H9 (cell line): Measurements from ENCODE around the gene PTAR1. TPM values are rescaled to one million over a fixed set of nuclear protein-coding genes. Genes with fewer than 3 reads are reported as not detected.

Experiments
- DNase-seq: peaks from one replicate; pipeline ENCODE4 v3.0.0-alpha.2; 2017
- H2AFZ ChIP-seq: one replicate; pipeline ENCODE4 v1.6.1; 2013; ENCODE audit warnings: mild to moderate bottlenecking, low read length, control low read depth, moderate library complexity
- H2AK5ac ChIP-seq: 2 replicates; pipeline ENCODE4 v1.6.1; 2013; ENCODE audit warnings: low read length, control low read depth, mixed read lengths; ENCODE audit not compliant: insufficient read length
- H2BK120ac ChIP-seq: one replicate; pipeline ENCODE4 v1.6.1; 2013; ENCODE audit warnings: low read depth, mild to moderate bottlenecking, low read length, control low read depth, inconsistent platforms; ENCODE audit not compliant: poor library complexity, severe bottlenecking
- H2BK12ac ChIP-seq: 2 replicates; pipeline ENCODE4 v1.6.1; 2013; ENCODE audit warnings: low read length, control low read depth, mixed read lengths, low read depth; ENCODE audit not compliant: insufficient read length
- H2BK15ac ChIP-seq: 2 replicates; pipeline ENCODE4 v1.6.1; 2013; ENCODE audit warnings: low read depth, low read length, control low read depth
- H2BK20ac ChIP-seq: one replicate; pipeline ENCODE4 v1.6.1; 2013; ENCODE audit warnings: low read depth, mild to moderate bottlenecking, low read length, control low read depth, inconsistent platforms; ENCODE audit not compliant: poor library complexity, severe bottlenecking
- H2BK5ac ChIP-seq: 2 replicates; pipeline ENCODE4 v1.6.1; 2013; ENCODE audit warnings: low read length, control low read depth, mixed read lengths; ENCODE audit not compliant: insufficient read length
- H3K14ac ChIP-seq: 2 replicates; pipeline ENCODE4 v1.6.1; 2013; ENCODE audit warnings: low read length, control low read depth; ENCODE audit not compliant: insufficient read depth
- H3K18ac ChIP-seq: 2 replicates; pipeline ENCODE4 v1.6.1; 2013; ENCODE audit warnings: low read depth, mild to moderate bottlenecking, mixed read lengths, low read length, control low read depth; ENCODE audit not compliant: insufficient read length
- H3K23ac ChIP-seq: 2 replicates; pipeline ENCODE4 v1.6.1; 2013; ENCODE audit warnings: low read length, control low read depth, mixed read lengths, low read depth; ENCODE audit not compliant: insufficient read length
- H3K23me2 ChIP-seq: 2 replicates; pipeline ENCODE4 v1.6.1; 2013; ENCODE audit warnings: low read depth, mild to moderate bottlenecking, mixed read lengths, low read length, control low read depth; ENCODE audit not compliant: insufficient read length, poor library complexity, severe bottlenecking
- H3K27ac ChIP-seq: 2 replicates; pipeline ENCODE4 v1.5.1; 2013; ENCODE audit warnings: low read length, control low read depth, mixed read lengths, low read depth; ENCODE audit not compliant: insufficient read length
- H3K27me3 ChIP-seq: 2 replicates; pipeline ENCODE4 v1.6.1; 2013; ENCODE audit warnings: low read length, control low read depth, inconsistent platforms; ENCODE audit not compliant: insufficient read depth
- H3K4ac ChIP-seq: 2 replicates; pipeline ENCODE4 v1.6.1; 2013; ENCODE audit warnings: low read depth, mild to moderate bottlenecking, control low read depth, inconsistent platforms, low read length, moderate library complexity
- H3K4me1 ChIP-seq: 2 replicates; pipeline ENCODE4 v1.6.1; 2013; ENCODE audit warnings: low read length, control low read depth, inconsistent platforms; ENCODE audit not compliant: insufficient read depth
- H3K4me2 ChIP-seq: 2 replicates; pipeline ENCODE4 v1.6.1; 2013; ENCODE audit warnings: low read length, control low read depth, mixed read lengths; ENCODE audit not compliant: insufficient read length, insufficient read depth
- H3K56ac ChIP-seq: 2 replicates; pipeline ENCODE4 v1.6.1; 2013; ENCODE audit warnings: low read depth, mild to moderate bottlenecking, mixed read lengths, low read length, control low read depth; ENCODE audit not compliant: insufficient read length
- H3K79me1 ChIP-seq: 2 replicates; pipeline ENCODE4 v1.6.1; 2013; ENCODE audit warnings: low read depth, mild to moderate bottlenecking, moderate library complexity, low read length, control low read depth, inconsistent platforms; ENCODE audit not compliant: insufficient read depth, poor library complexity, severe bottlenecking
- H3K79me2 ChIP-seq: 2 replicates; pipeline ENCODE4 v1.6.1; 2013; ENCODE audit warnings: low read length, control low read depth, inconsistent platforms; ENCODE audit not compliant: insufficient read depth
- H3K9ac ChIP-seq: 2 replicates; pipeline ENCODE4 v1.6.1; 2013; ENCODE audit warnings: low read length, control low read depth, mixed read lengths; ENCODE audit not compliant: insufficient read length; ENCODE audit errors: extremely low read depth
- H3K9me3 ChIP-seq: one replicate; pipeline ENCODE4 v1.6.1; 2013; ENCODE audit warnings: low read depth, low read length, inconsistent platforms; ENCODE audit not compliant: control insufficient read depth
- H3T11ph ChIP-seq: one replicate; pipeline ENCODE4 v1.6.1; 2013; ENCODE audit warnings: mild to moderate bottlenecking, low read length, control low read depth, inconsistent platforms
- H4K20me1 ChIP-seq: one replicate; pipeline ENCODE4 v1.6.1; 2013; ENCODE audit not compliant: control insufficient read depth, insufficient read length, insufficient read depth
- H4K5ac ChIP-seq: 2 replicates; pipeline ENCODE4 v1.6.1; 2013; ENCODE audit warnings: low read depth, mild to moderate bottlenecking, mixed read lengths, low read length, control low read depth; ENCODE audit not compliant: insufficient read length
- H4K8ac ChIP-seq: replicated peaks from 2 replicates; pipeline ENCODE4 v1.6.1; 2013; ENCODE audit warnings: low read length, control low read depth, mixed read lengths, low read depth; ENCODE audit not compliant: insufficient read length
- H4K91ac ChIP-seq: 2 replicates; pipeline ENCODE4 v1.6.1; 2013; ENCODE audit warnings: low read depth, mild to moderate bottlenecking, moderate library complexity, mixed read lengths, low read length, control low read depth; ENCODE audit not compliant: insufficient read length
- H3K27ac Mint-ChIP-seq, 3 experiments: 2 replicates in 2 of 3; 3 replicates in 1 of 3; pipeline ENCODE4 v1.8.0; 2020 to 2021; ENCODE audit warnings: mixed read lengths in 3 of 3, mild to moderate bottlenecking in 1 of 3, moderate library complexity in 1 of 3
- H3K27me3 Mint-ChIP-seq: 2 replicates; pipeline ENCODE4 v1.8.0; 2021; ENCODE audit warnings: low read depth, mild to moderate bottlenecking, moderate library complexity, mixed read lengths
- H3K36me3 Mint-ChIP-seq, 3 experiments: 2 replicates in 2 of 3; 3 replicates in 1 of 3; pipeline ENCODE4 v1.8.0; 2020 to 2021; ENCODE audit warnings: low read depth in 3 of 3, mixed read lengths in 3 of 3; ENCODE audit not compliant: insufficient read depth in 1 of 3
- H3K4me1 Mint-ChIP-seq, 2 experiments: 2 replicates each; pipeline ENCODE4 v1.8.0; 2020; ENCODE audit warnings: mixed read lengths in 2 of 2
- H3K4me3 Mint-ChIP-seq, 2 experiments: 2 replicates in 1 of 2; 3 replicates in 1 of 2; pipeline ENCODE4 v1.8.0; 2020 to 2021; ENCODE audit warnings: mild to moderate bottlenecking in 2 of 2, mixed read lengths in 2 of 2, moderate library complexity in 1 of 2
- H3K9me3 Mint-ChIP-seq, 2 experiments: 2 replicates in 1 of 2; 3 replicates in 1 of 2; pipeline ENCODE4 v1.8.0; 2020; ENCODE audit warnings: mild to moderate bottlenecking in 2 of 2, mixed read lengths in 2 of 2, moderate library complexity in 1 of 2
- WGBS: extraction: QIAGEN DNeasy Blood & Tissue Kit; methylation state at CpG from one replicate; pipeline ENCODE4 v1.1.7; 2013; ENCODE audit warnings: missing lambda C conversion rate, low lambda C conversion rate, mixed read lengths; ENCODE audit not compliant: insufficient read length; ENCODE audit errors: extremely low coverage; 5-methylcytosine and 5-hydroxymethylcytosine counted together
- total RNA-seq: library from RNA; stranded (reverse); gene quantifications from 2 replicates; pipeline ENCODE4 v1.2.1, GENCODE V29; 2021
- TF ChIP-seq, protein P1 (sequence below): fragments of 200-600 bp; sonication (generic); conservative IDR thresholded peaks from 3 replicates; pipeline ENCODE4 v1.8.0; 2021; ENCODE audit warnings: antibody characterized with exemption, mild to moderate bottlenecking

Gene PTAR1
- total RNA-seq, 1 experiment from 2014 or later, result 117 TPM

DNA sequence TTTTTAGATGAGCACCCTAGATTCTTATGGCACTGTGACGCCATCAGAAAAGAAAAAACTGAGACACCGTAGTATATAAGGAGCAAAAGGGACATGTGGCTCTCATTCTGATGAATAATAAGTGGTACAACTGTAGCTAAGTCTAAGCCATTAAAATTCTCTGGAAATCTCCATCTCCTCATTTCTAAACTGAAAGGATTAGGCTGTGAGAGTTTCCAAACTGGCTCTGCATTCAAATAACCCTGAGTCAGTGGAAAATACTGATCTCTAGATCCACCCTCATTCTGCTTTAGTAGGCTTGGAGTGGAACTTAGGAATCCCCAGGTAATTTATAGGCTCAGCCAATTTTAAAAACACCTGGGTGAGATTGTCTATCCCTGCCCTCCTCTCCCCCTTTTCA, 28.5 kb downstream of the PTAR1 start:
- Histone ChIP-seq H3K23ac (no peak overlapping the region), H3K56ac (no peak overlapping the region), H3K4me2 (no peak overlapping the region), H4K20me1 (no peaks in the 10 kb centered on the region), H2BK12ac (no peak overlapping the region), H3T11ph (no peak overlapping the region), H2BK5ac (no peak overlapping the region), H3K4ac (no peak overlapping the region), H3K9ac (no peak overlapping the region), H2AK5ac (no peak overlapping the region), H2AFZ (no peak overlapping the region), H3K9me3 (no peaks in the 10 kb centered on the region), H3K79me1 (no peaks in the 10 kb centered on the region), H2BK15ac (no peak overlapping the region), H3K27ac (no peak overlapping the region), H3K4me1 (no peaks in the 10 kb centered on the region), H2BK120ac (no peak overlapping the region), H4K91ac (no peak overlapping the region), H2BK20ac (no peak overlapping the region), H4K8ac (no peak overlapping the region), H3K14ac (no peak overlapping the region), H3K79me2 (no peaks in the 10 kb centered on the region), H4K5ac (no peak overlapping the region), H3K23me2 (no peaks in the 10 kb centered on the region), H3K27me3 (no peaks in the 10 kb centered on the region), H3K18ac (no peak overlapping the region)
- H3K27ac Mint-ChIP-seq, result no peak overlapping the region
- no peak for DNase-seq
- no peak overlapping the region for H3K4me3 Mint-ChIP-seq
- H3K9me3 Mint-ChIP-seq, result no peaks in the 10 kb centered on the region
- no peaks in the 10 kb centered on the region for H3K27me3 Mint-ChIP-seq
- TF ChIP-seq, protein P1, sequence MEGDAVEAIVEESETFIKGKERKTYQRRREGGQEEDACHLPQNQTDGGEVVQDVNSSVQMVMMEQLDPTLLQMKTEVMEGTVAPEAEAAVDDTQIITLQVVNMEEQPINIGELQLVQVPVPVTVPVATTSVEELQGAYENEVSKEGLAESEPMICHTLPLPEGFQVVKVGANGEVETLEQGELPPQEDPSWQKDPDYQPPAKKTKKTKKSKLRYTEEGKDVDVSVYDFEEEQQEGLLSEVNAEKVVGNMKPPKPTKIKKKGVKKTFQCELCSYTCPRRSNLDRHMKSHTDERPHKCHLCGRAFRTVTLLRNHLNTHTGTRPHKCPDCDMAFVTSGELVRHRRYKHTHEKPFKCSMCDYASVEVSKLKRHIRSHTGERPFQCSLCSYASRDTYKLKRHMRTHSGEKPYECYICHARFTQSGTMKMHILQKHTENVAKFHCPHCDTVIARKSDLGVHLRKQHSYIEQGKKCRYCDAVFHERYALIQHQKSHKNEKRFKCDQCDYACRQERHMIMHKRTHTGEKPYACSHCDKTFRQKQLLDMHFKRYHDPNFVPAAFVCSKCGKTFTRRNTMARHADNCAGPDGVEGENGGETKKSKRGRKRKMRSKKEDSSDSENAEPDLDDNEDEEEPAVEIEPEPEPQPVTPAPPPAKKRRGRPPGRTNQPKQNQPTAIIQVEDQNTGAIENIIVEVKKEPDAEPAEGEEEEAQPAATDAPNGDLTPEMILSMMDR, result no peak
- H3K4me1 Mint-ChIP-seq, result no peaks in the 10 kb centered on the region
- no CpG with 5 or more reads among the region's 2 CpGs for WGBS
- peaks cover 20 to 68% (median 68%) of the 10 kb centered on the region in 3 experiments; a peak in 6 of 7 replicates for H3K36me3 Mint-ChIP-seq
